Thoracic aorta (tissue), 2 donors: ENCODE measurements around the gene SLC46A2. TPM values are rescaled to one million over a fixed set of nuclear protein-coding genes. Genes with fewer than 3 reads are reported as not detected.

ENCODE experiments used
- ATAC-seq: fragments of 150-250 bp; one replicate; pipeline ENCODE4 v1.8.0; 2017; ENCODE audit warnings: low read depth; ENCODE audit not compliant: insufficient number of reproducible peaks, low FRiP score
- DNase-seq: peaks from one replicate; pipeline ENCODE4 v3.0.0-alpha.2; 2020; ENCODE audit warnings: low spot score
- H3K27ac ChIP-seq, 2 donors: fragments of 200-600 bp; sonication (generic); 1 replicate in 1 of 2; 2 replicates in 1 of 2; pipeline ENCODE4 v1.5.1; 2016; ENCODE audit warnings: mild to moderate bottlenecking in 2 of 2, moderate library complexity in 2 of 2
- H3K27me3 ChIP-seq: fragments of 200-600 bp; sonication (generic); replicated peaks from 2 replicates; pipeline ENCODE4 v1.6.0; 2016; ENCODE audit warnings: mild to moderate bottlenecking; ENCODE audit not compliant: insufficient read depth
- H3K36me3 ChIP-seq: fragments of 200-600 bp; sonication (generic); one replicate; pipeline ENCODE4 v1.5.1; 2016
- H3K4me1 ChIP-seq, 2 donors: fragments of 200-600 bp; sonication (generic); 1 replicate in 1 of 2; 2 replicates in 1 of 2; pipeline versions ENCODE4 v1.5.1 to v1.6.0; 2016; ENCODE audit warnings: low read depth in 2 of 2, mild to moderate bottlenecking in 1 of 2; ENCODE audit not compliant: control insufficient read depth in 1 of 2
- H3K4me3 ChIP-seq: fragments of 200-600 bp; sonication (generic); 2 replicates; pipeline ENCODE4 v1.5.1; 2016; ENCODE audit warnings: mild to moderate bottlenecking
- H3K9me3 ChIP-seq: fragments of 200-600 bp; sonication (generic); 2 replicates; pipeline ENCODE4 v1.5.1; 2016
- CTCF ChIP-seq: fragments of 200-600 bp; sonication (generic); IDR thresholded peaks from one replicate; pipeline ENCODE4 v1.5.1; 2019; ENCODE audit warnings: antibody characterized with exemption
- total RNA-seq, 2 donors: library from RNA; depleted of rRNA; stranded (reverse); fragments of >200 nt; gene quantifications; one replicate each; pipeline versions ENCODE4 v1.1.0 to v1.2.3, GENCODE V29; 2016

The SLC46A2 gene
- total RNA-seq, 2 donors from 2014 or later: 2.0 to 2.7 TPM

- TF ChIP-seq CTCF: no peak
- no peak overlapping the region for H3K27ac ChIP-seq
- H3K27me3 ChIP-seq: no peaks in the 10 kb centered on the region
- H3K4me1 ChIP-seq: no peaks in the 10 kb centered on the region
- DNase-seq (no peak), ATAC-seq (no peak)
- H3K4me3 ChIP-seq: no peak overlapping the region
- no peaks in the 10 kb centered on the region for H3K36me3 ChIP-seq
- H3K9me3 ChIP-seq: no peaks in the 10 kb centered on the region
These were observed 37.8 kb downstream of the SLC46A2 start for GRCh38 chr9:112852741-112853504.

- Histone ChIP-seq H3K27me3 (no peaks in the 10 kb centered on the region), H3K27ac (no peak overlapping the region), H3K9me3 (no peaks in the 10 kb centered on the region), H3K4me3 (no peak overlapping the region), H3K36me3 (no peaks in the 10 kb centered on the region), H3K4me1 (no peaks in the 10 kb centered on the region)
- DNase-seq (no peak), ATAC-seq (no peak)
- TF ChIP-seq CTCF: no peak
These were observed 39.8 kb downstream of the SLC46A2 start for GRCh38 chr9:112850840-112851239.

GRCh38 chr9:112849363-112849922, 41.2 kb downstream of the SLC46A2 start:
- Histone ChIP-seq H3K27ac (no peak overlapping the region), H3K9me3 (no peaks in the 10 kb centered on the region), H3K4me1 (peaks cover 0 to 3% of the 10 kb centered on the region in 2 donors), H3K27me3 (no peaks in the 10 kb centered on the region), H3K36me3 (no peaks in the 10 kb centered on the region), H3K4me3 (no peak overlapping the region)
- no peak for ATAC-seq
- no peak for DNase-seq
- TF ChIP-seq CTCF: no peak

- Histone ChIP-seq H3K4me3 (no peak overlapping the region), H3K9me3 (no peaks in the 10 kb centered on the region), H3K27ac (no peak overlapping the region), H3K27me3 (no peaks in the 10 kb centered on the region), H3K36me3 (no peaks in the 10 kb centered on the region), H3K4me1 (peaks cover 0 to 3% of the 10 kb centered on the region in 2 donors)
- TF ChIP-seq CTCF: no peak
- DNase-seq: no peak
- ATAC-seq: no peak
These were observed 42.1 kb downstream of the SLC46A2 start for GRCh38 chr9:112848316-112849151.
